HEK293T (cell line): ENCODE measurements around the gene USP17L25.
"Not testable (repeated sequence)": the region's sequence is repeated elsewhere in the genome, so short reads cannot be mapped to it uniquely, and the experiment has no call there.

Source experiments
- BHLHE40 ChIP-seq: fragments of 450-650 bp; IDR thresholded peaks from 2 replicates; pipeline ENCODE4 v1.6.1; 2016; ENCODE audit warnings: mild to moderate bottlenecking, moderate library complexity, borderline replicate concordance
- FOXK2 ChIP-seq: fragments of 450-650 bp; IDR thresholded peaks from 2 replicates; pipeline ENCODE4 v1.6.1; 2016; ENCODE audit warnings: mild to moderate bottlenecking
- HDGF ChIP-seq: fragments of 450-650 bp; IDR thresholded peaks from 2 replicates; pipeline ENCODE4 v1.6.1; 2017; ENCODE audit warnings: antibody characterized with exemption, borderline replicate concordance
- NFRKB ChIP-seq: fragments of 450-650 bp; IDR thresholded peaks from 2 replicates; pipeline ENCODE4 v1.6.1; 2016; ENCODE audit warnings: mild to moderate bottlenecking, moderate library complexity
- SP1 ChIP-seq: fragments of 450-650 bp; IDR thresholded peaks from 2 replicates; pipeline ENCODE4 v1.6.1; 2017
- SUZ12 ChIP-seq: fragments of 450-650 bp; IDR thresholded peaks from 2 replicates; pipeline ENCODE4 v1.6.1; 2016; ENCODE audit warnings: mild to moderate bottlenecking
- TARDBP ChIP-seq: fragments of 450-650 bp; IDR thresholded peaks from 2 replicates; pipeline ENCODE4 v1.6.1; 2016
- ZNF384 ChIP-seq: fragments of 450-650 bp; IDR thresholded peaks from 2 replicates; pipeline ENCODE4 v1.6.1; 2016

- TF ChIP-seq BHLHE40, SP1, ZNF384, TARDBP, NFRKB, FOXK2, SUZ12, HDGF: not testable (repeated sequence)
Observed at GRCh38 chr4:9379881-9380280, 50.2 kb downstream of the USP17L25 start.
